IPS-20b (cell line): ENCODE measurements around the gene RNF166.
"Not testable (repeated sequence)": the region's sequence is repeated elsewhere in the genome, so short reads cannot be mapped to it uniquely, and the experiment has no call there.

ENCODE experiments used
- H3K27ac ChIP-seq: one replicate; pipeline ENCODE4 v1.5.1; 2013; ENCODE audit warnings: low read length
- H3K27me3 ChIP-seq: 2 replicates; pipeline ENCODE4 v1.6.1; 2013; ENCODE audit warnings: mild to moderate bottlenecking, low read length, inconsistent platforms; ENCODE audit not compliant: insufficient read depth
- H3K36me3 ChIP-seq: 2 replicates; pipeline ENCODE4 v1.6.1; 2013; ENCODE audit warnings: low read depth, mild to moderate bottlenecking, inconsistent platforms, low read length, moderate library complexity; ENCODE audit not compliant: insufficient read depth
- H3K4me1 ChIP-seq: 2 replicates; pipeline ENCODE4 v1.6.1; 2013; ENCODE audit warnings: mild to moderate bottlenecking, control low read depth, inconsistent platforms, low read length, moderate library complexity; ENCODE audit not compliant: insufficient read depth
- H3K4me3 ChIP-seq: 2 replicates; pipeline ENCODE4 v1.5.1; 2013; ENCODE audit warnings: mild to moderate bottlenecking, low read length, inconsistent platforms
- H3K9ac ChIP-seq: 2 replicates; pipeline ENCODE4 v1.6.1; 2013; ENCODE audit warnings: low read depth, mild to moderate bottlenecking, inconsistent platforms, low read length, moderate library complexity
- H3K9me3 ChIP-seq: 2 replicates; pipeline ENCODE4 v1.6.1; 2013; ENCODE audit warnings: mild to moderate bottlenecking, low read depth, low read length, inconsistent platforms; ENCODE audit not compliant: insufficient read depth

RNF166 gene

GRCh38 chr16:88671806-88672205, 34.4 kb downstream of the RNF166 start:
- Histone ChIP-seq H3K4me3 (no peak overlapping the region), H3K4me1 (peaks cover 2% of the 10 kb centered on the region; the same call in 1 of the 2 replicates), H3K9me3 (no peaks in the 10 kb centered on the region), H3K9ac (no peak overlapping the region), H3K27ac (no peak overlapping the region), H3K27me3 (no peaks in the 10 kb centered on the region), H3K36me3 (no peaks in the 10 kb centered on the region)

- H3K4me3 ChIP-seq = no peak overlapping the region
- H3K27ac ChIP-seq = no peak overlapping the region
- H3K4me1 ChIP-seq = peaks cover 2% of the 10 kb centered on the region; the same call in 1 of the 2 replicates
- H3K36me3 ChIP-seq = no peaks in the 10 kb centered on the region
- H3K27me3 ChIP-seq = no peaks in the 10 kb centered on the region
- H3K9me3 ChIP-seq = no peaks in the 10 kb centered on the region
- no peak overlapping the region for H3K9ac ChIP-seq
Measured at GRCh38 chr16:88669980-88670379, 36.2 kb downstream of the RNF166 start.

- H3K27me3 ChIP-seq, H3K4me3 ChIP-seq, H3K27ac ChIP-seq, H3K9me3 ChIP-seq, H3K36me3 ChIP-seq, H3K4me1 ChIP-seq, H3K9ac ChIP-seq: not testable (repeated sequence)
Measured at GRCh38 chr16:88669493-88669892, 36.7 kb downstream of the RNF166 start.

GRCh38 chr16:88667461-88667860, 38.7 kb downstream of the RNF166 start:
- Histone ChIP-seq H3K4me1 (no peaks in the 10 kb centered on the region; the same call in 1 of the 2 replicates), H3K36me3 (no peaks in the 10 kb centered on the region), H3K4me3 (no peak overlapping the region), H3K27ac (no peak overlapping the region), H3K27me3 (no peaks in the 10 kb centered on the region; the same call in 1 of the 2 replicates), H3K9me3 (no peaks in the 10 kb centered on the region), H3K9ac (no peak overlapping the region)

- H3K9me3 ChIP-seq = no peaks in the 10 kb centered on the region
- H3K4me1 ChIP-seq = peaks cover 6% of the 10 kb centered on the region; the same call in 1 of the 2 replicates
- H3K9ac ChIP-seq = no peak overlapping the region
- no peak overlapping the region for H3K4me3 ChIP-seq
- H3K36me3 ChIP-seq = no peaks in the 10 kb centered on the region
- no peaks in the 10 kb centered on the region; the same call in 1 of the 2 replicates for H3K27me3 ChIP-seq
- no peak overlapping the region for H3K27ac ChIP-seq
Measured at GRCh38 chr16:88665570-88665969, 40.6 kb downstream of the RNF166 start.

GRCh38 chr16:88665148-88665547, 41.1 kb downstream of the RNF166 start:
- no peak overlapping the region for H3K4me3 ChIP-seq
- no peak overlapping the region for H3K27ac ChIP-seq
- no peak overlapping the region for H3K9ac ChIP-seq
- no peaks in the 10 kb centered on the region for H3K36me3 ChIP-seq
- no peaks in the 10 kb centered on the region for H3K9me3 ChIP-seq
- peaks cover 6% of the 10 kb centered on the region; the same call in 1 of the 2 replicates for H3K4me1 ChIP-seq
- H3K27me3 ChIP-seq = no peaks in the 10 kb centered on the region; the same call in 1 of the 2 replicates

- Histone ChIP-seq H3K27ac (peak within 1 kb of the TSS; percentile 22), H3K4me3 (peak within 1 kb of the TSS; percentile 94), H3K27me3 (no peaks in the 10 kb centered on the region; the same call in 1 of the 2 replicates), H3K9me3 (no peaks in the 10 kb centered on the region), H3K9ac (peak within 1 kb of the TSS; percentile 83), H3K36me3 (peaks cover 5% of the 10 kb centered on the region; the same call in 1 of the 2 replicates), H3K4me1 (peaks cover 6% of the 10 kb centered on the region; the same call in 1 of the 2 replicates)
Measured at GRCh38 chr16:88662843-88663606, 43.2 kb downstream of the RNF166 start, which contains the start of gene MVD. Gene MVD (minus strand): TSS chr16:88663091. CDS start chr16:88663080, 11 bp downstream.

GRCh38 chr16:88662222-88662842, 43.9 kb downstream of the RNF166 start:
- Histone ChIP-seq H3K36me3 (peaks cover 8% of the 10 kb centered on the region; the same call in 1 of the 2 replicates), H3K4me3 (peak overlapping the region; percentile 94), H3K4me1 (peaks cover 6% of the 10 kb centered on the region; the same call in 1 of the 2 replicates), H3K9ac (peak overlapping the region; percentile 77; the same call in 1 of the 2 replicates), H3K9me3 (no peaks in the 10 kb centered on the region), H3K27ac (no peak overlapping the region), H3K27me3 (no peaks in the 10 kb centered on the region; the same call in 1 of the 2 replicates)

GRCh38 chr16:88661468-88661867, 44.7 kb downstream of the RNF166 start:
- Histone ChIP-seq H3K9ac (no peak overlapping the region), H3K36me3 (peaks cover 17% of the 10 kb centered on the region; the same call in 1 of the 2 replicates), H3K27ac (no peak overlapping the region), H3K27me3 (no peaks in the 10 kb centered on the region; the same call in 1 of the 2 replicates), H3K9me3 (no peaks in the 10 kb centered on the region), H3K4me3 (peak overlapping the region; percentile 48; the same call in 1 of the 2 replicates), H3K4me1 (peaks cover 6% of the 10 kb centered on the region; the same call in 1 of the 2 replicates)

- Histone ChIP-seq H3K9me3 (no peaks in the 10 kb centered on the region), H3K27ac (no peak overlapping the region), H3K4me3 (no peak overlapping the region), H3K27me3 (no peaks in the 10 kb centered on the region; the same call in 1 of the 2 replicates), H3K9ac (no peak overlapping the region), H3K36me3 (peaks cover 29% of the 10 kb centered on the region), H3K4me1 (peaks cover 6% of the 10 kb centered on the region; the same call in 1 of the 2 replicates)
Measured at GRCh38 chr16:88659160-88659559, 47.0 kb downstream of the RNF166 start.

- Histone ChIP-seq H3K36me3 (peaks cover 31% of the 10 kb centered on the region), H3K27ac (no peak overlapping the region), H3K27me3 (no peaks in the 10 kb centered on the region), H3K4me3 (no peak overlapping the region), H3K9ac (no peak overlapping the region), H3K9me3 (no peaks in the 10 kb centered on the region), H3K4me1 (peaks cover 6% of the 10 kb centered on the region; the same call in 1 of the 2 replicates)
Measured at GRCh38 chr16:88658714-88659113, 47.5 kb downstream of the RNF166 start.
